OCI-LY1 (cell line): ENCODE data around the gene PTPN18.

Source experiments
- H2AFZ ChIP-seq: fragments of 200-600 bp; sonication (generic), shearing (Covaris generic); 2 replicates; pipeline ENCODE4 v1.6.0; 2014; ENCODE audit warnings: antibody characterized with exemption, mild to moderate bottlenecking, low read length
- H3F3A ChIP-seq: fragments of 200-600 bp; sonication (generic), shearing (Covaris generic); 2 replicates; pipeline ENCODE4 v1.6.0; 2014; ENCODE audit warnings: mild to moderate bottlenecking, antibody characterized with exemption, low read length, moderate library complexity; ENCODE audit not compliant: insufficient read depth
- H3K27ac ChIP-seq: fragments of 200-600 bp; sonication (generic); 2 replicates; pipeline ENCODE4 v1.5.1; 2014; ENCODE audit warnings: low read length, mixed run types, mild to moderate bottlenecking, low read depth; ENCODE audit not compliant: poor library complexity, severe bottlenecking
- H3K27me3 ChIP-seq: fragments of 200-600 bp; sonication (generic); 2 replicates; pipeline ENCODE4 v1.6.0; 2014; ENCODE audit warnings: antibody characterized with exemption, mild to moderate bottlenecking, low read length, moderate library complexity; ENCODE audit not compliant: insufficient read depth
- H3K36me3 ChIP-seq: fragments of 200-600 bp; sonication (generic); 2 replicates; pipeline ENCODE4 v1.6.1; 2014; ENCODE audit warnings: mild to moderate bottlenecking, antibody characterized with exemption, low read length, moderate library complexity, mixed read lengths; ENCODE audit not compliant: insufficient read depth
- H3K4me1 ChIP-seq: fragments of 200-600 bp; sonication (generic); 2 replicates; pipeline ENCODE4 v1.5.1; 2014; ENCODE audit warnings: mild to moderate bottlenecking, low read length, moderate library complexity; ENCODE audit not compliant: insufficient read depth, severe bottlenecking
- H3K4me2 ChIP-seq: fragments of 200-600 bp; sonication (generic), shearing (Covaris generic); 2 replicates; pipeline ENCODE4 v1.6.1; 2014; ENCODE audit warnings: low read length
- H3K4me3 ChIP-seq: fragments of 200-600 bp; sonication (generic); 2 replicates; pipeline ENCODE4 v1.5.1; 2014; ENCODE audit warnings: low read length, low read depth, mild to moderate bottlenecking, mixed read lengths; ENCODE audit not compliant: poor library complexity, severe bottlenecking
- H3K79me2 ChIP-seq: fragments of 200-600 bp; shearing (Covaris generic); 2 replicates; pipeline ENCODE4 v1.6.1; 2016; ENCODE audit warnings: mixed run types, low read length, mixed read lengths; ENCODE audit not compliant: insufficient read depth
- H3K9ac ChIP-seq: fragments of 200-600 bp; sonication (generic), shearing (Covaris generic); 2 replicates; pipeline ENCODE4 v1.6.1; 2014; ENCODE audit warnings: mild to moderate bottlenecking, low read length, mixed read lengths
- H3K9me2 ChIP-seq: fragments of 200-600 bp; sonication (generic), shearing (Covaris generic); 2 replicates; pipeline ENCODE4 v1.6.1; 2014; ENCODE audit warnings: low read depth, mild to moderate bottlenecking, low read length, mixed read lengths
- H3K9me3 ChIP-seq: fragments of 200-600 bp; shearing (Covaris generic); 2 replicates; pipeline ENCODE4 v1.6.1; 2014; ENCODE audit warnings: low read length, mixed read lengths
- H4K20me1 ChIP-seq: fragments of 200-600 bp; sonication (generic), shearing (Covaris generic); 2 replicates; pipeline ENCODE4 v1.6.0; 2016; ENCODE audit warnings: mild to moderate bottlenecking, low read length; ENCODE audit not compliant: insufficient read depth
- EZH2 ChIP-seq: fragments of 200-600 bp; sonication (generic), shearing (Covaris generic); IDR thresholded peaks from 2 replicates; pipeline ENCODE4 v1.8.0; 2017; ENCODE audit warnings: borderline replicate concordance, mixed run types, mild to moderate bottlenecking, antibody characterized with exemption, low read length, moderate library complexity, mixed read lengths
- TF ChIP-seq, protein P1 (sequence below): fragments of 200-600 bp; sonication (generic), shearing (Covaris generic); IDR thresholded peaks from 2 replicates; pipeline ENCODE4 v1.5.1; 2017; ENCODE audit warnings: mild to moderate bottlenecking, antibody characterized with exemption, low read length, moderate library complexity, mixed read lengths

Gene PTPN18

DNA sequence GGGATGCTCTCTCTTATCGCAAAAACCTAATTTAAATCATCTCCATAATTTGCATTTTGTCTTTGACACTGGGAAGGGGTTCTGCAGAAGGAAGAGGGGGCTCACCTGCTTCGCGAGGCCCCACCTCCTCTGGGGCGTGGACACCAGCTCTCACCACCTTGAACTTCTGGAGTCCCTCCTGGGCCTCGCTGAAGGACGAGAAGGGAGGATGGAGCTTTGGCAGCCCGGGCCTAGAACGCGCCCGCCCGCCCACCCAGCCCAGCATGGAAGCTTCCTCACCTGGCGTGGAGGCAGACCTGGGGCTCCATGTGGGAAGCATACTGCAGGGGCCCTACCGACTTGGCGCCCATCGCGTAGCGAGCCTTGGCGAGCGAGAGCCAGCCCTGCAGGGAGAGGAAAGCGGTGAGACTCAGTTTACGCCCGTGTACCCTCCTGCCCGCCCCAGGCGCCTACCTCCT, 14.3 kb upstream of the PTPN18 start:
- H3K36me3 ChIP-seq = peaks cover 70% of the 10 kb centered on the region
- H3K27ac ChIP-seq = peak overlapping the region; percentile 99
- peaks cover 65% of the 10 kb centered on the region for H3K4me1 ChIP-seq
- peak overlapping the region; percentile 63 for H3K4me2 ChIP-seq
- no peaks in the 10 kb centered on the region for H4K20me1 ChIP-seq
- H3F3A ChIP-seq = no peaks in the 10 kb centered on the region; the same call in 1 of the 2 replicates
- H3K79me2 ChIP-seq = peaks cover 18% of the 10 kb centered on the region
- no peak for TF ChIP-seq EZH2
- no peak overlapping the region for H2AFZ ChIP-seq
- H3K9ac ChIP-seq = peak overlapping the region; percentile 97
- H3K9me2 ChIP-seq = no peaks in the 10 kb centered on the region
- no peaks in the 10 kb centered on the region for H3K9me3 ChIP-seq
- H3K4me3 ChIP-seq = peak overlapping the region; percentile 91
- H3K27me3 ChIP-seq = no peaks in the 10 kb centered on the region

DNA sequence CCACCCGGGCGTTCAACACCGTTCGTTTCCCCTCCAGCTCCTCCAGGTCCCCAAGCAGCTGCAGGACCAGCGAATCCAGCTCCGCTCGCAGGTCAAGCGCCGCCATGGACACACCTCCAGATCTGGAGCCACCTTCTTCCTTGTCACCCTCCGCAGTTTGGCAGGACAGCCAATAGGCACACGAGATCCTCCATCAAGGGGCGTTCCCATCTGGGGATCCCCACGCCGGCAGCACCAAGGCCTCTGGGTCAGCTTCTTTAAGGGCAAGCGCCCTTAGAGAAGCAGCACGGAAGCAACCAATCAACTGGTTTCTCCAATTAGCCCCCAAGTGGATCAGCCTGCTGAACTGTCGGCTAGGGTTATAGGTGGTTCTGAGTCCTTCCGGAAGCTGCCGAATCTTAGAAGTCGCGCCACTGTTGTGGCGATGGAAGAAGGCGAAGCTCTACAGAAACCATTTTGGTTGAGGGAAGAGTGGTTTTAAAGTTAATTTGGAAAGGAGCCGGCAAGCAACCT, 13.8 kb upstream of the PTPN18 start:
- no peaks in the 10 kb centered on the region for H4K20me1 ChIP-seq
- H3K36me3 ChIP-seq = peaks cover 75% of the 10 kb centered on the region
- peak overlapping the region; percentile 97 for H3K9ac ChIP-seq
- no peak for TF ChIP-seq EZH2
- TF ChIP-seq, protein P1, sequence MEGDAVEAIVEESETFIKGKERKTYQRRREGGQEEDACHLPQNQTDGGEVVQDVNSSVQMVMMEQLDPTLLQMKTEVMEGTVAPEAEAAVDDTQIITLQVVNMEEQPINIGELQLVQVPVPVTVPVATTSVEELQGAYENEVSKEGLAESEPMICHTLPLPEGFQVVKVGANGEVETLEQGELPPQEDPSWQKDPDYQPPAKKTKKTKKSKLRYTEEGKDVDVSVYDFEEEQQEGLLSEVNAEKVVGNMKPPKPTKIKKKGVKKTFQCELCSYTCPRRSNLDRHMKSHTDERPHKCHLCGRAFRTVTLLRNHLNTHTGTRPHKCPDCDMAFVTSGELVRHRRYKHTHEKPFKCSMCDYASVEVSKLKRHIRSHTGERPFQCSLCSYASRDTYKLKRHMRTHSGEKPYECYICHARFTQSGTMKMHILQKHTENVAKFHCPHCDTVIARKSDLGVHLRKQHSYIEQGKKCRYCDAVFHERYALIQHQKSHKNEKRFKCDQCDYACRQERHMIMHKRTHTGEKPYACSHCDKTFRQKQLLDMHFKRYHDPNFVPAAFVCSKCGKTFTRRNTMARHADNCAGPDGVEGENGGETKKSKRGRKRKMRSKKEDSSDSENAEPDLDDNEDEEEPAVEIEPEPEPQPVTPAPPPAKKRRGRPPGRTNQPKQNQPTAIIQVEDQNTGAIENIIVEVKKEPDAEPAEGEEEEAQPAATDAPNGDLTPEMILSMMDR = no peak
- H3K4me3 ChIP-seq = peak overlapping the region; percentile 91
- H3K4me2 ChIP-seq = peak overlapping the region; percentile 63
- H3F3A ChIP-seq = peaks cover 3% of the 10 kb centered on the region; the same call in 1 of the 2 replicates
- no peaks in the 10 kb centered on the region for H3K9me2 ChIP-seq
- H3K79me2 ChIP-seq = peaks cover 18% of the 10 kb centered on the region
- peak overlapping the region; percentile 99 for H3K27ac ChIP-seq
- H3K27me3 ChIP-seq = no peaks in the 10 kb centered on the region
- H3K9me3 ChIP-seq = no peaks in the 10 kb centered on the region
- no peak overlapping the region for H2AFZ ChIP-seq
- peaks cover 65% of the 10 kb centered on the region for H3K4me1 ChIP-seq

DNA sequence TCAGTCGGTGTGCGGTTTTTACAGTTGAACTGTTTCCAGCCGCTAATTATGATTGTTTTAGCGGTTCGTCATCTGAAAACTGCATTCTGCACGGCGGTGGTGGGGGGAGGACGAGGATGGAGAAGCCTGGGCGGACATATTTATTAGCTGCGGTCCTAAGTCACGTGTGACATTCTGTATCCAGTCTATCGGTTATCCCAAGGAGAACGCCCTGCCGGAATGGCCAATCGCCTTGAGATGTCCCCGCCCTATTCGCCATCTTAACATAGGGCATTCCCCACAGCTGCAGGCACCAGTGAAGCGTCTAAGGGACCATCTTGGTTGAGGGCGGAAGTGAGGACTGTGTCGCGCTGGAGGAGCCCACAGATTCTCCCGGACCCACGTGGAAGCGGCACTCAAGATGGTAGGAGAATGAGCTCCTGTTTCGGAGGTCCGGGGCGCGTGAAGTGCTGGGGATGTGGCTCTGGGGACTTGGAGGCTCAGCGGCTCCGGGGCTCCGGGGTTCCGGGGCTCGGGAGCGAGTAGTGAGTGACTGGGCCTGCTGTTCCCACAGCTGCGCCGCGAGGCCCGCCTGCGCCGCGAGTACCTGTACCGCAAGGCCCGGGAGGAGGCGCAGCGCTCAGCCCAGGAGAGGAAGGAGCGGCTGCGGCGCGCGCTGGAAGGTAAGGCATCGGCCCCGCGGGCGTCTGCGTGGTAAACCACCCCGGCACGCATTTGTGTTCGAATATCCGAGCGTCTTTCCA, 13.2 kb upstream of the PTPN18 start, which contains the start of gene IMP4:
IMP4 (plus strand) TSS at position 365 of the 743 bp plus-strand sequence; CDS start at position 401, 36 bp downstream.
- Histone ChIP-seq H3K9me3 (no peaks in the 10 kb centered on the region), H3K36me3 (peaks cover 79% of the 10 kb centered on the region), H3K9me2 (no peaks in the 10 kb centered on the region), H3F3A (peaks cover 3% of the 10 kb centered on the region; the same call in 1 of the 2 replicates), H3K79me2 (peaks cover 18% of the 10 kb centered on the region), H3K27me3 (no peaks in the 10 kb centered on the region), H3K4me1 (peaks cover 65% of the 10 kb centered on the region), H3K4me3 (peak within 1 kb of the TSS; percentile 91), H3K4me2 (peak within 1 kb of the TSS; percentile 63), H3K27ac (peak within 1 kb of the TSS; percentile 99), H3K9ac (peak within 1 kb of the TSS; percentile 97), H4K20me1 (no peaks in the 10 kb centered on the region), H2AFZ (no peak within 1 kb of the TSS)
- no peak for TF ChIP-seq EZH2
- TF ChIP-seq, protein P1 = peak; percentile 40; the same call in 1 of the 2 replicates
